GM23338 (cell line): ENCODE results near the gene FCN1. TPM values are rescaled to one million over a fixed set of nuclear protein-coding genes. Genes with fewer than 3 reads are reported as not detected.

Experiments
- ATAC-seq: fragments of 200-7000 bp; cut with Tn5 transposase; 3 replicates; pipeline ENCODE4 v1.9.1; 2020
- DNase-seq: peaks from one replicate; pipeline ENCODE4 v3.0.0-alpha.2; 2015; ENCODE audit warnings: low spot score
- H2AFZ ChIP-seq: fragments of 200-600 bp; sonication (generic); 2 replicates; pipeline ENCODE4 v1.8.0; 2016; ENCODE audit warnings: antibody characterized with exemption, mild to moderate bottlenecking, moderate library complexity
- H3F3A ChIP-seq: fragments of 200-600 bp; sonication (generic); replicated peaks from 2 replicates; pipeline ENCODE4 v1.8.0; 2017; ENCODE audit warnings: antibody characterized with exemption, mixed run types, low read depth
- H3K27ac ChIP-seq: fragments of 200-600 bp; sonication (generic); 2 replicates; pipeline ENCODE4 v1.6.1; 2016; ENCODE audit warnings: low read depth
- H3K27me3 ChIP-seq: fragments of 200-600 bp; sonication (generic); 2 replicates; pipeline ENCODE4 v1.8.0; 2016; ENCODE audit warnings: mild to moderate bottlenecking, mixed run types, moderate library complexity; ENCODE audit not compliant: insufficient read depth
- H3K36me3 ChIP-seq: fragments of 200-600 bp; sonication (generic); 2 replicates; pipeline ENCODE4 v1.8.0; 2016; ENCODE audit warnings: mild to moderate bottlenecking; ENCODE audit not compliant: insufficient read depth
- H3K4me1 ChIP-seq: fragments of 200-600 bp; sonication (generic); 2 replicates; pipeline ENCODE4 v1.8.0; 2016; ENCODE audit warnings: mild to moderate bottlenecking, moderate library complexity; ENCODE audit not compliant: insufficient read depth
- H3K4me2 ChIP-seq: fragments of 200-600 bp; sonication (generic); 2 replicates; pipeline ENCODE4 v1.7.1; 2017; ENCODE audit warnings: mixed run types
- H3K4me3 ChIP-seq: fragments of 200-600 bp; sonication (generic); 2 replicates; pipeline ENCODE4 v1.6.1; 2016; ENCODE audit warnings: mixed run types
- H3K79me2 ChIP-seq: fragments of 200-600 bp; sonication (generic); replicated peaks from 2 replicates; pipeline ENCODE4 v1.8.0; 2017; ENCODE audit warnings: mild to moderate bottlenecking; ENCODE audit not compliant: insufficient read depth
- H3K9me2 ChIP-seq: fragments of 200-600 bp; sonication (generic); 2 replicates; pipeline ENCODE4 v1.8.0; 2017; ENCODE audit not compliant: insufficient read depth
- H4K20me1 ChIP-seq: fragments of 200-600 bp; sonication (generic); replicated peaks from 2 replicates; pipeline ENCODE4 v1.8.0; 2017; ENCODE audit warnings: mild to moderate bottlenecking; ENCODE audit not compliant: insufficient read depth
- H3K27ac Mint-ChIP-seq: 2 replicates; pipeline ENCODE4 v1.8.0; 2020; ENCODE audit warnings: inconsistent platforms, mild to moderate bottlenecking, moderate library complexity, mixed read lengths
- H3K27me3 Mint-ChIP-seq: 3 replicates; pipeline ENCODE4 v1.8.0; 2022; ENCODE audit warnings: low read depth, mild to moderate bottlenecking, moderate library complexity, mixed read lengths, inconsistent platforms; ENCODE audit not compliant: insufficient read depth, poor library complexity
- H3K36me3 Mint-ChIP-seq: 3 replicates; pipeline ENCODE4 v1.8.0; 2021; ENCODE audit warnings: low read depth, mild to moderate bottlenecking, inconsistent platforms, moderate library complexity, mixed read lengths
- H3K4me1 Mint-ChIP-seq: 3 replicates; pipeline ENCODE4 v1.8.0; 2020; ENCODE audit warnings: mild to moderate bottlenecking, inconsistent platforms, mixed read lengths
- H3K4me3 Mint-ChIP-seq: 3 replicates; pipeline ENCODE4 v1.8.0; 2021; ENCODE audit warnings: moderate library complexity, mild to moderate bottlenecking, inconsistent platforms, mixed read lengths
- H3K9me3 Mint-ChIP-seq: 3 replicates; pipeline ENCODE4 v1.8.0; 2020; ENCODE audit warnings: moderate library complexity, mild to moderate bottlenecking, inconsistent platforms, mixed read lengths
- CREB1 ChIP-seq: fragments of 250-450 bp; sonication (Bioruptor Pico); IDR thresholded peaks from 2 replicates; pipeline ENCODE4 v1.5.0; 2020; ENCODE audit warnings: low read depth, mild to moderate bottlenecking, moderate library complexity
- EZH2 ChIP-seq: fragments of 200-600 bp; sonication (generic); IDR thresholded peaks from one replicate; pipeline ENCODE4 v1.8.0; 2017; ENCODE audit warnings: antibody characterized with exemption, mild to moderate bottlenecking, low read depth; ENCODE audit not compliant: unreplicated experiment
- EZH2phosphoT487 ChIP-seq: fragments of 200-600 bp; sonication (generic); IDR thresholded peaks from one replicate; pipeline ENCODE4 v1.8.1; 2018; ENCODE audit warnings: antibody characterized with exemption; ENCODE audit not compliant: unreplicated experiment
- JUNB ChIP-seq: IDR thresholded peaks from one replicate; pipeline ENCODE4 v1.6.1; 2016; ENCODE audit warnings: antibody characterized with exemption; ENCODE audit not compliant: unreplicated experiment
- NANOG ChIP-seq: IDR thresholded peaks from 2 replicates; pipeline ENCODE4 v1.6.1; 2016; ENCODE audit warnings: antibody characterized with exemption, borderline replicate concordance
- POLR2AphosphoS5 ChIP-seq: IDR thresholded peaks from 2 replicates; pipeline ENCODE4 v1.6.1; 2016; ENCODE audit warnings: antibody characterized with exemption, low read depth
- STAT1 ChIP-seq: IDR thresholded peaks from one replicate; pipeline ENCODE4 v1.6.1; 2016; ENCODE audit warnings: antibody characterized with exemption; ENCODE audit not compliant: unreplicated experiment
- ZNF114 ChIP-seq: fragments of 250-450 bp; sonication (Bioruptor Pico); IDR thresholded peaks from 2 replicates; pipeline ENCODE4 v1.5.0; 2020; ENCODE audit warnings: mild to moderate bottlenecking, moderate library complexity
- ZNF331 ChIP-seq: fragments of 250-450 bp; sonication (Bioruptor Pico); IDR thresholded peaks from 2 replicates; pipeline ENCODE4 v1.5.0; 2020; ENCODE audit warnings: low read depth, mild to moderate bottlenecking, moderate library complexity
- polyA plus RNA-seq: library from polyadenylated mRNA; unstranded; fragments of >200 nt; fragmentation: Nextera tagmentation; extraction: Ambion mirVana; gene quantifications from 2 replicates; pipeline ENCODE4 v1.2.1, GENCODE V29; 2016
- total RNA-seq: library from RNA; depleted of rRNA; stranded (reverse); fragments of >200 nt; shearing (Covaris generic); gene quantifications from 2 replicates; pipeline ENCODE4 v1.2.3, GENCODE V29; 2014
- TF ChIP-seq, protein P1 (sequence below): fragments of 250-450 bp; sonication (Bioruptor Pico); IDR thresholded peaks from 2 replicates; pipeline ENCODE4 v1.5.0; 2020; ENCODE audit warnings: mild to moderate bottlenecking, moderate library complexity
- TF ChIP-seq, protein P2 (sequence below), 2 experiments: fragments of 200-600 bp in 1 of 2; sonication (generic) in 1 of 2; conservative IDR thresholded peaks; 2 replicates each; pipeline versions ENCODE4 v1.5.1 to v1.6.1; 2016 to 2017; ENCODE audit warnings: antibody characterized with exemption in 2 of 2, low read depth in 2 of 2, mild to moderate bottlenecking in 2 of 2, moderate library complexity in 1 of 2
- TF ChIP-seq, protein P3 (sequence below): IDR thresholded peaks from one replicate; pipeline ENCODE4 v1.6.1; 2018; ENCODE audit warnings: antibody characterized with exemption; ENCODE audit not compliant: unreplicated experiment
- TF ChIP-seq, protein P4 (sequence below): IDR thresholded peaks from 2 replicates; pipeline ENCODE4 v1.6.1; 2016; ENCODE audit warnings: antibody characterized with exemption

The FCN1 gene
- total and polyA plus RNA-seq, 2 experiments from 2014 or later, result not detected

DNA sequence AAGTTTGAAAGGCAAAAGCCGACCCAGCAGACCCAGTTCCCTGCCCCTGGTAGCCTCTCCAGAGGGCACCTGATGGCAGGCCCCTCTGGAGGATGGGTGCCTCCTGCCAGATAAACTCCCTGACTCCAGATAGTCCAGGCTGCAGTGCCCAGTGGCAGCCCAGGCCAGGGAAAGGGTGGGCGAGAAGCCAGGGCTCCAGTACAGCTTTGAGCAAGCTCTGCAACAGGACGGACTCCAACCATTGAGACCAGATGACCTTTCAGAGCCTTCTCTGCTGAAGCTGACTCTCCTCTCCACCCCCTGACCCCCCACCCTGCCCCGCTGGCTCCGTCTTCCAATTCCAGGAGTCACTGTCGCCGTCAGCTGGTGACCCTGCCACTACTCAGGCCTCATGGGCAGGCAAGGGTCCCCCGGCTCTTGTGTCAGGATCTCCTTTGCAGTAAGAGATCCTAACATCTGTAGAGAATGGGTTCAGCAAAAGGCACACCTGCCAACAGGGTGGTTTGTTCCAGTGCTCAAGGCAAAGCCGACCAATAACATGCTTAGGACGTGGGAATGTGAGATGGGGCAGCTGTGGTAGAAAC lies 15.5 kb upstream of the FCN1 start:
- ATAC-seq (no peak), DNase-seq (no peak)
- H3K4me2 ChIP-seq, result no peak overlapping the region
- no peaks in the 10 kb centered on the region for H3K79me2 ChIP-seq
- no peak overlapping the region for H3K27ac Mint-ChIP-seq
- H3K4me3 Mint-ChIP-seq, result no peak overlapping the region
- no peaks in the 10 kb centered on the region; the same call in 2 of the 3 replicates for H3K36me3 Mint-ChIP-seq
- H3K27me3 Mint-ChIP-seq, result peaks cover 16% of the 10 kb centered on the region
- H3K36me3 ChIP-seq, result no peaks in the 10 kb centered on the region
- 0 out of 2 replicates have a peak, but pooled peaks cover 3% of the 10 kb centered on the region for H3K9me2 ChIP-seq
- H3K27ac ChIP-seq, result no peak overlapping the region
- H3F3A ChIP-seq, result no peaks in the 10 kb centered on the region
- no peaks in the 10 kb centered on the region for H3K27me3 ChIP-seq
- H3K4me1 ChIP-seq, result no peaks in the 10 kb centered on the region
- TF ChIP-seq ZNF331 (no peak), EZH2 (no peak), NANOG (no peak), CREB1 (CRISPR knock-in tag) (no peak), EZH2phosphoT487 (no peak), STAT1 (no peak), POLR2AphosphoS5 (no peak), ZNF114 (no peak), JUNB (no peak)
- TF ChIP-seq, protein P1, sequence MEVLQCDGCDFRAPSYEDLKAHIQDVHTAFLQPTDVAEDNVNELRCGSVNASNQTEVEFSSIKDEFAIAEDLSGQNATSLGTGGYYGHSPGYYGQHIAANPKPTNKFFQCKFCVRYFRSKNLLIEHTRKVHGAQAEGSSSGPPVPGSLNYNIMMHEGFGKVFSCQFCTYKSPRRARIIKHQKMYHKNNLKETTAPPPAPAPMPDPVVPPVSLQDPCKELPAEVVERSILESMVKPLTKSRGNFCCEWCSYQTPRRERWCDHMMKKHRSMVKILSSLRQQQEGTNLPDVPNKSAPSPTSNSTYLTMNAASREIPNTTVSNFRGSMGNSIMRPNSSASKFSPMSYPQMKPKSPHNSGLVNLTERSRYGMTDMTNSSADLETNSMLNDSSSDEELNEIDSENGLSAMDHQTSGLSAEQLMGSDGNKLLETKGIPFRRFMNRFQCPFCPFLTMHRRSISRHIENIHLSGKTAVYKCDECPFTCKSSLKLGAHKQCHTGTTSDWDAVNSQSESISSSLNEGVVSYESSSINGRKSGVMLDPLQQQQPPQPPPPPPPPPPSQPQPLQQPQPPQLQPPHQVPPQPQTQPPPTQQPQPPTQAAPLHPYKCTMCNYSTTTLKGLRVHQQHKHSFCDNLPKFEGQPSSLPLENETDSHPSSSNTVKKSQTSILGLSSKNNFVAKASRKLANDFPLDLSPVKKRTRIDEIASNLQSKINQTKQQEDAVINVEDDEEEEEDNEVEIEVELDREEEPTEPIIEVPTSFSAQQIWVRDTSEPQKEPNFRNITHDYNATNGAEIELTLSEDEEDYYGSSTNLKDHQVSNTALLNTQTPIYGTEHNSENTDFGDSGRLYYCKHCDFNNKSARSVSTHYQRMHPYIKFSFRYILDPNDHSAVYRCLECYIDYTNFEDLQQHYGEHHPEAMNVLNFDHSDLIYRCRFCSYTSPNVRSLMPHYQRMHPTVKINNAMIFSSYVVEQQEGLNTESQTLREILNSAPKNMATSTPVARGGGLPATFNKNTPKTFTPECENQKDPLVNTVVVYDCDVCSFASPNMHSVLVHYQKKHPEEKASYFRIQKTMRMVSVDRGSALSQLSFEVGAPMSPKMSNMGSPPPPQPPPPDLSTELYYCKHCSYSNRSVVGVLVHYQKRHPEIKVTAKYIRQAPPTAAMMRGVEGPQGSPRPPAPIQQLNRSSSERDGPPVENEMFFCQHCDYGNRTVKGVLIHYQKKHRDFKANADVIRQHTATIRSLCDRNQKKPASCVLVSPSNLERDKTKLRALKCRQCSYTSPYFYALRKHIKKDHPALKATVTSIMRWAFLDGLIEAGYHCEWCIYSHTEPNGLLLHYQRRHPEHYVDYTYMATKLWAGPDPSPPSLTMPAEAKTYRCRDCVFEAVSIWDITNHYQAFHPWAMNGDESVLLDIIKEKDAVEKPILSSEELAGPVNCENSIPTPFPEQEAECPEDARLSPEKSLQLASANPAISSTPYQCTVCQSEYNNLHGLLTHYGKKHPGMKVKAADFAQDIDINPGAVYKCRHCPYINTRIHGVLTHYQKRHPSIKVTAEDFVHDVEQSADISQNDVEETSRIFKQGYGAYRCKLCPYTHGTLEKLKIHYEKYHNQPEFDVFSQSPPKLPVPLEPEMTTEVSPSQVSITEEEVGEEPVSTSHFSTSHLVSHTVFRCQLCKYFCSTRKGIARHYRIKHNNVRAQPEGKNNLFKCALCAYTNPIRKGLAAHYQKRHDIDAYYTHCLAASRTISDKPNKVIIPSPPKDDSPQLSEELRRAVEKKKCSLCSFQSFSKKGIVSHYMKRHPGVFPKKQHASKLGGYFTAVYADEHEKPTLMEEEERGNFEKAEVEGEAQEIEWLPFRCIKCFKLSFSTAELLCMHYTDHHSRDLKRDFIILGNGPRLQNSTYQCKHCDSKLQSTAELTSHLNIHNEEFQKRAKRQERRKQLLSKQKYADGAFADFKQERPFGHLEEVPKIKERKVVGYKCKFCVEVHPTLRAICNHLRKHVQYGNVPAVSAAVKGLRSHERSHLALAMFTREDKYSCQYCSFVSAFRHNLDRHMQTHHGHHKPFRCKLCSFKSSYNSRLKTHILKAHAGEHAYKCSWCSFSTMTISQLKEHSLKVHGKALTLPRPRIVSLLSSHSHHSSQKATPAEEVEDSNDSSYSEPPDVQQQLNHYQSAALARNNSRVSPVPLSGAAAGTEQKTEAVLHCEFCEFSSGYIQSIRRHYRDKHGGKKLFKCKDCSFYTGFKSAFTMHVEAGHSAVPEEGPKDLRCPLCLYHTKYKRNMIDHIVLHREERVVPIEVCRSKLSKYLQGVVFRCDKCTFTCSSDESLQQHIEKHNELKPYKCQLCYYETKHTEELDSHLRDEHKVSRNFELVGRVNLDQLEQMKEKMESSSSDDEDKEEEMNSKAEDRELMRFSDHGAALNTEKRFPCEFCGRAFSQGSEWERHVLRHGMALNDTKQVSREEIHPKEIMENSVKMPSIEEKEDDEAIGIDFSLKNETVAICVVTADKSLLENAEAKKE, result no peak
- TF ChIP-seq, protein P2, sequence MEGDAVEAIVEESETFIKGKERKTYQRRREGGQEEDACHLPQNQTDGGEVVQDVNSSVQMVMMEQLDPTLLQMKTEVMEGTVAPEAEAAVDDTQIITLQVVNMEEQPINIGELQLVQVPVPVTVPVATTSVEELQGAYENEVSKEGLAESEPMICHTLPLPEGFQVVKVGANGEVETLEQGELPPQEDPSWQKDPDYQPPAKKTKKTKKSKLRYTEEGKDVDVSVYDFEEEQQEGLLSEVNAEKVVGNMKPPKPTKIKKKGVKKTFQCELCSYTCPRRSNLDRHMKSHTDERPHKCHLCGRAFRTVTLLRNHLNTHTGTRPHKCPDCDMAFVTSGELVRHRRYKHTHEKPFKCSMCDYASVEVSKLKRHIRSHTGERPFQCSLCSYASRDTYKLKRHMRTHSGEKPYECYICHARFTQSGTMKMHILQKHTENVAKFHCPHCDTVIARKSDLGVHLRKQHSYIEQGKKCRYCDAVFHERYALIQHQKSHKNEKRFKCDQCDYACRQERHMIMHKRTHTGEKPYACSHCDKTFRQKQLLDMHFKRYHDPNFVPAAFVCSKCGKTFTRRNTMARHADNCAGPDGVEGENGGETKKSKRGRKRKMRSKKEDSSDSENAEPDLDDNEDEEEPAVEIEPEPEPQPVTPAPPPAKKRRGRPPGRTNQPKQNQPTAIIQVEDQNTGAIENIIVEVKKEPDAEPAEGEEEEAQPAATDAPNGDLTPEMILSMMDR (conservative IDR thresholded peaks at IDR 0.05; ENCODE audit: low read depth in 2 of 2), result no peak
- TF ChIP-seq, protein P3, sequence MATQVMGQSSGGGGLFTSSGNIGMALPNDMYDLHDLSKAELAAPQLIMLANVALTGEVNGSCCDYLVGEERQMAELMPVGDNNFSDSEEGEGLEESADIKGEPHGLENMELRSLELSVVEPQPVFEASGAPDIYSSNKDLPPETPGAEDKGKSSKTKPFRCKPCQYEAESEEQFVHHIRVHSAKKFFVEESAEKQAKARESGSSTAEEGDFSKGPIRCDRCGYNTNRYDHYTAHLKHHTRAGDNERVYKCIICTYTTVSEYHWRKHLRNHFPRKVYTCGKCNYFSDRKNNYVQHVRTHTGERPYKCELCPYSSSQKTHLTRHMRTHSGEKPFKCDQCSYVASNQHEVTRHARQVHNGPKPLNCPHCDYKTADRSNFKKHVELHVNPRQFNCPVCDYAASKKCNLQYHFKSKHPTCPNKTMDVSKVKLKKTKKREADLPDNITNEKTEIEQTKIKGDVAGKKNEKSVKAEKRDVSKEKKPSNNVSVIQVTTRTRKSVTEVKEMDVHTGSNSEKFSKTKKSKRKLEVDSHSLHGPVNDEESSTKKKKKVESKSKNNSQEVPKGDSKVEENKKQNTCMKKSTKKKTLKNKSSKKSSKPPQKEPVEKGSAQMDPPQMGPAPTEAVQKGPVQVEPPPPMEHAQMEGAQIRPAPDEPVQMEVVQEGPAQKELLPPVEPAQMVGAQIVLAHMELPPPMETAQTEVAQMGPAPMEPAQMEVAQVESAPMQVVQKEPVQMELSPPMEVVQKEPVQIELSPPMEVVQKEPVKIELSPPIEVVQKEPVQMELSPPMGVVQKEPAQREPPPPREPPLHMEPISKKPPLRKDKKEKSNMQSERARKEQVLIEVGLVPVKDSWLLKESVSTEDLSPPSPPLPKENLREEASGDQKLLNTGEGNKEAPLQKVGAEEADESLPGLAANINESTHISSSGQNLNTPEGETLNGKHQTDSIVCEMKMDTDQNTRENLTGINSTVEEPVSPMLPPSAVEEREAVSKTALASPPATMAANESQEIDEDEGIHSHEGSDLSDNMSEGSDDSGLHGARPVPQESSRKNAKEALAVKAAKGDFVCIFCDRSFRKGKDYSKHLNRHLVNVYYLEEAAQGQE, result no peak
- TF ChIP-seq, protein P4, sequence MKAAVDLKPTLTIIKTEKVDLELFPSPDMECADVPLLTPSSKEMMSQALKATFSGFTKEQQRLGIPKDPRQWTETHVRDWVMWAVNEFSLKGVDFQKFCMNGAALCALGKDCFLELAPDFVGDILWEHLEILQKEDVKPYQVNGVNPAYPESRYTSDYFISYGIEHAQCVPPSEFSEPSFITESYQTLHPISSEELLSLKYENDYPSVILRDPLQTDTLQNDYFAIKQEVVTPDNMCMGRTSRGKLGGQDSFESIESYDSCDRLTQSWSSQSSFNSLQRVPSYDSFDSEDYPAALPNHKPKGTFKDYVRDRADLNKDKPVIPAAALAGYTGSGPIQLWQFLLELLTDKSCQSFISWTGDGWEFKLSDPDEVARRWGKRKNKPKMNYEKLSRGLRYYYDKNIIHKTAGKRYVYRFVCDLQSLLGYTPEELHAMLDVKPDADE, result no peak
- H4K20me1 ChIP-seq, result no peaks in the 10 kb centered on the region
- H3K4me3 ChIP-seq, result no peak overlapping the region
- no peak overlapping the region for H2AFZ ChIP-seq
- H3K9me3 Mint-ChIP-seq, result no peaks in the 10 kb centered on the region
- H3K4me1 Mint-ChIP-seq, result peaks cover 4% of the 10 kb centered on the region
